Measurements from ENCODE around the gene MEIKIN. TPM values are rescaled to one million over a fixed set of nuclear protein-coding genes. Genes with fewer than 3 reads are reported as not detected.

Gene MEIKIN
- total and polyA plus RNA-seq, 2 of the 13 experiments (the other 11 are each of a cell fraction or from before 2014, with no cell fraction given): not detected

GRCh38 chr5:131957721-131958441 lies 12.4 kb upstream of the MEIKIN start:
- no peaks in the 10 kb centered on the region for H3K36me3 ChIP-seq (replicated peaks in 1 of 2; ENCODE audit: control insufficient read depth in 1 of 2, insufficient read depth in 2 of 2, low read length in 2 of 2)
- ChIA-PET CTCF (ENCODE audit: low intra/inter-chr PET ratio, low total read pairs) (no interaction called here), POLR2A (no interaction called here)
- H3K4me2 ChIP-seq (ENCODE audit: low read depth, low read length): no peak overlapping the region
- H3K9ac ChIP-seq (ENCODE audit: insufficient read depth, low read depth, low read length): no peak overlapping the region
- no peak for TF ChIP-seq ZNF205 (CRISPR knock-in tag; IDR thresholded peaks at IDR 0.05)
- peak; percentile 38 for TF ChIP-seq ZFY (CRISPR knock-in tag; IDR thresholded peaks at IDR 0.05)
- TF ChIP-seq ZFX (CRISPR knock-in tag; IDR thresholded peaks at IDR 0.05; ENCODE audit: low read depth): 0 out of 2 replicates have a peak, but pooled peaks have one; percentile 30
- TF ChIP-seq ZNF574 (CRISPR knock-in tag; IDR thresholded peaks at IDR 0.05): no peak
- peak; percentile 48 for TF ChIP-seq ZNF687 (CRISPR knock-in tag; IDR thresholded peaks at IDR 0.05)
- no peak for TF ChIP-seq AHR (CRISPR knock-in tag; IDR thresholded peaks at IDR 0.05)
- no peak for TF ChIP-seq ZNF646 (CRISPR knock-in tag; IDR thresholded peaks at IDR 0.05)
- no peak for TF ChIP-seq ZEB1 (IDR thresholded peaks at IDR 0.05; ENCODE audit: insufficient replicate concordance, low read depth)
- intact Hi-C loops (cut with micrococcal nuclease; ENCODE audit: unreplicated experiment): no loop called here
- no TSS peak for BruUV-seq (replicated peaks)
- ATAC-seq (peak; percentile 48), DNase-seq (ENCODE audit: low spot score) (no peak), FAIRE-seq (no peak)
- no peaks in the 10 kb centered on the region for H3K9me3 ChIP-seq (ENCODE audit: low read length)
- H4K20me1 ChIP-seq (ENCODE audit: insufficient read depth, low read length): no peaks in the 10 kb centered on the region
- no peak overlapping the region for H3K4me3 ChIP-seq (replicated peaks in 1 of 3; ENCODE audit: insufficient read depth in 1 of 3, low read depth in 2 of 3, low read length in 3 of 3)
- no peaks in the 10 kb centered on the region for H3K79me2 ChIP-seq (ENCODE audit: insufficient read depth, low read length)
- in situ Hi-C loops (cut with HindIII; ENCODE audit: extremely low pct_ligation_motif_present, low pct_unique_long_range_greater_than_20kb): no loop called here
- 89% methylated on average over 8 of the region's 8 CpGs for WGBS (ENCODE audit: low lambda C conversion rate)
- no peak overlapping the region for H2AFZ ChIP-seq (ENCODE audit: low read length)
- peaks cover 16% of the 10 kb centered on the region for H3K4me1 ChIP-seq (ENCODE audit: insufficient read depth, low read length)
- no peaks in the 10 kb centered on the region for H3K27me3 ChIP-seq (ENCODE audit: control insufficient read depth in 1 of 2, insufficient read depth in 2 of 2, low read length in 2 of 2)
- H3K27ac ChIP-seq (ENCODE audit: extremely low read length, insufficient read depth, low read length): no peak overlapping the region
